Measurements from ENCODE around the gene S100A5. TPM values are rescaled to one million over a fixed set of nuclear protein-coding genes. Genes with fewer than 3 reads are reported as not detected.
A peak's percentile ranks its signal among the peaks of the same experiment; 100 is the strongest.

The S100A5 gene
- total RNA-seq, 4 donors from 2014 or later, result not detected

DNA sequence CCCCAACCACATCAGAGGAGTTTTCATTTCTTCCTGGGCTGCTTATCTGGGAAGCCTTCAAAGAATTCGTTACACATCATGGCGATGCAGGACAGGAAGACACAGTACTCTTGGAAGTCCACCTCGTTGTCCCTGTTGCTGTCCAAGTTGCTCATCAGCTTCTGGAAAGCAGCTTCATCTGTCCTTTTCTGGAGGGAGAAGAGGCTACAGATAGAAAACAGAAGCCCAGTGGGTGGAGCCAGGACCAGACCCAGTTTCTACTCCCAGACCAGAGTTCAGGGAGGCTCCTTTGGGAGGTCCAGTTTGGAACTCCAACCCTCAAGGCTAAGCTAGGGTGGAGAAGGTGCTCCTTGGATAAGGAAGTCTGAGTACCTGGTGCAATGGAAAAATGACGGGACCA is 3.0 kb upstream of the S100A5 start:
- H3K27ac ChIP-seq, result peak overlapping the region; percentile 12 to 81 (median 48)
- intact Hi-C loops (cut with DNase I; ENCODE audit: low total_unique reads), result no loop called here
- no peak for ATAC-seq
- peak overlapping the region in 1 of 4 donors; percentile 48 for H3K4me3 ChIP-seq
- no peaks in the 10 kb centered on the region for H3K9me3 ChIP-seq
- no peaks in the 10 kb centered on the region for H3K27me3 ChIP-seq
- in situ Hi-C loops (cut with MboI; ENCODE audit: low sequenced_read_pairs in 4 of 4), result loop anchor here in 1 of 4 donors (25.0 kb wide), 1 partner anchor 444 kb away; the partner anchor contains the start of genes JTB, RAB13 and RPS27
- no peak for TF ChIP-seq POLR2A (IDR thresholded peaks at IDR 0.05)
- TF ChIP-seq, protein P1, sequence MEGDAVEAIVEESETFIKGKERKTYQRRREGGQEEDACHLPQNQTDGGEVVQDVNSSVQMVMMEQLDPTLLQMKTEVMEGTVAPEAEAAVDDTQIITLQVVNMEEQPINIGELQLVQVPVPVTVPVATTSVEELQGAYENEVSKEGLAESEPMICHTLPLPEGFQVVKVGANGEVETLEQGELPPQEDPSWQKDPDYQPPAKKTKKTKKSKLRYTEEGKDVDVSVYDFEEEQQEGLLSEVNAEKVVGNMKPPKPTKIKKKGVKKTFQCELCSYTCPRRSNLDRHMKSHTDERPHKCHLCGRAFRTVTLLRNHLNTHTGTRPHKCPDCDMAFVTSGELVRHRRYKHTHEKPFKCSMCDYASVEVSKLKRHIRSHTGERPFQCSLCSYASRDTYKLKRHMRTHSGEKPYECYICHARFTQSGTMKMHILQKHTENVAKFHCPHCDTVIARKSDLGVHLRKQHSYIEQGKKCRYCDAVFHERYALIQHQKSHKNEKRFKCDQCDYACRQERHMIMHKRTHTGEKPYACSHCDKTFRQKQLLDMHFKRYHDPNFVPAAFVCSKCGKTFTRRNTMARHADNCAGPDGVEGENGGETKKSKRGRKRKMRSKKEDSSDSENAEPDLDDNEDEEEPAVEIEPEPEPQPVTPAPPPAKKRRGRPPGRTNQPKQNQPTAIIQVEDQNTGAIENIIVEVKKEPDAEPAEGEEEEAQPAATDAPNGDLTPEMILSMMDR (IDR thresholded peaks at IDR 0.05 in 4 of 5, conservative IDR thresholded peaks at IDR 0.05 in 1 of 5), result no peak
- no peak for DNase-seq
- H3K36me3 ChIP-seq, result no peaks in the 10 kb centered on the region
- H3K4me1 ChIP-seq, result peaks cover 20 to 50% of the 10 kb centered on the region in 2 donors

DNA sequence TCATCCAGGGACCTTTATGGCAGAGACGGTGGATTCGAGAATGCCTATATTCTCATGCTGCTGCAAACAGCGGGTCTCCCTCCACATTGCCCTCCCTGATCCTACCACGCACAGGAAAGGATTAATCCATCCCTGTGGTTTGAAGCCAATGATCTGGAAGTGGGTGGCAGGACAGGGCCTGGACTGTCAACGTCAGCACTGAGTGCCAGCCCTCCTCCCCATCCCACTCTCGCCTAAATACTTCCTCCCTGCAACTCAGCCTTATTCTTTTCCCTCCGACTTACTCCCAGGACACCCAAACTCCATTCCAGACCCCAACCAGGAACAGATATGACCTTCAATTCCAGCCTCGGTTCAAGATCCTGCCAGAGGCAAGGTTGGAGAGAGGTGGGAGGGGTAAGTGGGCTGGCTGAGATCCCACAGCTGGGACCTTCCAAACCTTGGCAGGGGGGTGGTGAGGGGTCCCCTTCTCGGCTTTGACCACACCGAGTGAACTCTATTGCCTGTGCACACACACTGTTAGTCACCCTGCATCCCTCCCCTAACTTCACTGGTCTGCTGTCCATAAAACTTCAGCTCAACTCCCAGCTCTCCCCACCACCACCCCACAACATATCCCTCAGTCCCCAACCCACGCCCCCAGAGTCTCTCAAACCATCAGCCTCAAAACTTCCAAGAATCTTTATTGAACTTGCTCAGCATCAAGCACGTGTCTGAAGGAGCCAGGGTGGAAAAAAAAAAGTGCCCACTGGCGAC is 2.4 kb upstream of the S100A5 start:
- no peak for ATAC-seq
- DNase-seq, result no peak
- no peak for TF ChIP-seq POLR2A (IDR thresholded peaks at IDR 0.05)
- TF ChIP-seq, protein P1 (IDR thresholded peaks at IDR 0.05 in 4 of 5, conservative IDR thresholded peaks at IDR 0.05 in 1 of 5), result no peak
- no peaks in the 10 kb centered on the region for H3K9me3 ChIP-seq
- peak overlapping the region in 1 of 4 donors; percentile 48 for H3K4me3 ChIP-seq
- in situ Hi-C loops (cut with MboI; ENCODE audit: low sequenced_read_pairs in 4 of 4), result loop anchor here in 1 of 4 donors (25.0 kb wide), 1 partner anchor 444 kb away; the partner anchor contains the start of genes JTB, RAB13 and RPS27
- intact Hi-C loops (cut with DNase I; ENCODE audit: low total_unique reads), result no loop called here
- no peaks in the 10 kb centered on the region for H3K36me3 ChIP-seq
- H3K27ac ChIP-seq, result peak overlapping the region in 2 of 4 donors; percentile 33 to 81
- peaks cover 19 to 45% of the 10 kb centered on the region in 2 donors for H3K4me1 ChIP-seq
- H3K27me3 ChIP-seq, result no peaks in the 10 kb centered on the region

DNA sequence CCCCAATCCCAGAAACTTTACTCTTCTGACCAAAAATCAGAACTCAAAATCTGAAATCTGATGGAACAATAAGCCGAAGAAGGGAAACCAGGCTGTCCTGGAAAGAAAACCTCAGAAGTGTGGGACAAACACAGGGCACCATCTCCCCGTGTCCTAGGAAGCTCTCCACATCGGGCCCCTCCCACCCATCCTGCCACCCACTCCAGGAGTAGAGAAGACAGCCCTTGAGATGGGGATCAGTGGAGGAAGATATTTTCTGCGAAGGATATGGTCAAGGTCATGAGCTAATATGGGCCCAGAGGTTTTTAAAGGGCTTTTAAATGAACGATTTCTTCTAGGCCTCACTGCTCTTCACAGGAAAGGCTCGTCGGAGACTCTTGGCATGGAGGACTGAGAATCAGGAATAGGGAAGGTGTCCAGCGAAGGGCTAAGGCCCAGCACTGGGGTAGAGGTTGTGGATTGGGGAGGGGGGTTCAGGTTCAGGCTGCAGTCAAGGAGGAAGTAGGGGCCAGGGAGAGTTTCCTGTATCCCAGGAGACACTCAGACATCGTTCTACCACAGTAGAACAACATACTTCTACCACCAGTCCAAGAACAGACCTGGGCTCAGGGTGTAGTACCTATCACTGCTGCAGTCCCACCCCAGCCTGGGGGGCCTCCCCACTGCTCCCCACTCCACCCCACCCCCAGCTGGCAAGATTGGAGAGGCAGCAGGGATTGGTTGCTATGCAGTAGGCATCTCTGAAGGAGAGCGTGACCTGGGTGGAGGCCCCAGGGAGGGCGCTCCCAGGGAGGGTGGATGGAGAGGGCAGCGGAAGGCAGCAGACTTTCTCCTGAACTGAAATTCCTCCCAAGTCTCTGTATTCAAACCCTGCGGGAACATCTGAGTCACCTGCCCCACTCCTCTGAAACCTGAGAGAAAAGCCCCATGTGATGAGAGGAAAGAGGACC is 1.2 kb upstream of the S100A5 start:
- Histone ChIP-seq H3K27ac (peak overlapping the region in 3 of 4 donors; percentile 33 to 52 (median 45)), H3K9me3 (no peaks in the 10 kb centered on the region), H3K27me3 (no peaks in the 10 kb centered on the region), H3K36me3 (no peaks in the 10 kb centered on the region), H3K4me1 (peaks cover 19 to 35% of the 10 kb centered on the region in 2 donors), H3K4me3 (no peak overlapping the region)
- TF ChIP-seq, protein P1 (IDR thresholded peaks at IDR 0.05 in 4 of 5, conservative IDR thresholded peaks at IDR 0.05 in 1 of 5), result no peak
- TF ChIP-seq POLR2A (IDR thresholded peaks at IDR 0.05), result no peak
- DNase-seq (no peak), ATAC-seq (no peak)
- in situ Hi-C loops (cut with MboI; ENCODE audit: low sequenced_read_pairs in 4 of 4), result loop anchor here in 1 of 4 donors (25.0 kb wide), 1 partner anchor 445 kb away; the partner anchor contains the start of genes JTB, RAB13 and RPS27
- intact Hi-C loops (cut with DNase I; ENCODE audit: low total_unique reads), result no loop called here

DNA sequence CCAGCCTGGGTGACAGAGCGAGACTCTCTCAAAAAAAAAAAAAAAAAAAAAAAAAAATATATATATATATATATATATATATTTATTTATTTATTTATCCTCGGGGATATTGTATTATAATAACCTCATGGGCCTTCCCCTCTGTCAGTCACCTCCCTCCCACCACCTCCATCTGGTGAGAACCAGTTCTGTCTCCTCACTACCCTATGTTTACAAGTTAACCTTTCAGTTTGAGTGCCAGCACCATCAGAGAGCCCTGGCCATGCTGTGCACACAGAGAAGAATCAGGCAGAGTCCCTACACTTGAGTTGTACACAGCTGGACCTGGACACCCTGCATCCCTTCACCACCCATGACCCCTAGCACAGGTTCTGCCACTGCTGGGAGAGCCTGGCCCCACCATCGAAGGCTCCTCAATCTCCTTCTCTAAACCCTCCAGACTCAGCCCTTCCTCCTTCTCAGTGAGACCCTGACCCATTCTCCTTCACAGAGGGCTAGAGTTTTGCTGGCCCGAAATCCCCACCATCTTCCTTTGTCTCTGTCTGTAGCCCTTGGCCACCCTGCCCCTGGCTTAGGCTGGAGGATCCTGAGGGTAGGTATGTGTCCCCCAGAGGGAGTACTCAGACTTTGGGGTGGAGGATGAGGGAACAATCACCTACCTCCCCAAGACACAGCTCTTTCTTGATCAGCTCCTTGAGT is 1.2 kb downstream of the S100A5 start:
- Histone ChIP-seq H3K27me3 (no peaks in the 10 kb centered on the region), H3K36me3 (no peaks in the 10 kb centered on the region), H3K27ac (no peak overlapping the region), H3K9me3 (no peaks in the 10 kb centered on the region), H3K4me1 (peaks cover 6 to 26% of the 10 kb centered on the region in 2 donors), H3K4me3 (no peak overlapping the region)
- ATAC-seq (no peak), DNase-seq (no peak)
- in situ Hi-C loops (cut with MboI; ENCODE audit: low sequenced_read_pairs in 4 of 4) (loop anchor here in 1 of 4 donors (25.0 kb wide), 1 partner anchor 448 kb away; the partner anchor contains the start of genes JTB, RAB13 and RPS27), intact Hi-C loops (cut with DNase I; ENCODE audit: low total_unique reads) (no loop called here)
- TF ChIP-seq, protein P1 (IDR thresholded peaks at IDR 0.05 in 4 of 5, conservative IDR thresholded peaks at IDR 0.05 in 1 of 5), result no peak

Data from gastrocnemius medialis (tissue), 4 donors.